Measurements from ENCODE around the gene PARD3. TPM values are rescaled to one million over a fixed set of nuclear protein-coding genes. Genes with fewer than 3 reads are reported as not detected.

The PARD3 gene
- total RNA-seq, 1 donor from 2014 or later = 37.2 TPM

GRCh38 chr10:34184397-34184796, 630.7 kb downstream of the PARD3 start:
- no peaks in the 10 kb centered on the region for H3K27me3 Mint-ChIP-seq (ENCODE audit: unreplicated experiment)
- DNase-seq (ENCODE audit: extremely low spot score, unreplicated experiment) = no peak
- H3K27ac Mint-ChIP-seq (ENCODE audit: unreplicated experiment) = no peak overlapping the region
- H3K9me3 Mint-ChIP-seq (ENCODE audit: unreplicated experiment) = no peaks in the 10 kb centered on the region
- no peak for TF ChIP-seq CTCF (IDR thresholded peaks at IDR 0.05)
- H3K36me3 Mint-ChIP-seq (ENCODE audit: unreplicated experiment) = no peaks in the 10 kb centered on the region
- peaks cover 40% of the 10 kb centered on the region for H3K4me1 Mint-ChIP-seq (ENCODE audit: unreplicated experiment)
- no peak overlapping the region for H3K4me3 Mint-ChIP-seq (ENCODE audit: unreplicated experiment)

- TF ChIP-seq CTCF (IDR thresholded peaks at IDR 0.05) = no peak
- H3K4me1 Mint-ChIP-seq (ENCODE audit: unreplicated experiment) = peaks cover 47% of the 10 kb centered on the region
- no peak overlapping the region for H3K4me3 Mint-ChIP-seq (ENCODE audit: unreplicated experiment)
- H3K36me3 Mint-ChIP-seq (ENCODE audit: unreplicated experiment) = peaks cover 2% of the 10 kb centered on the region
- H3K9me3 Mint-ChIP-seq (ENCODE audit: unreplicated experiment) = no peaks in the 10 kb centered on the region
- no peak for DNase-seq (ENCODE audit: extremely low spot score, unreplicated experiment)
- H3K27me3 Mint-ChIP-seq (ENCODE audit: unreplicated experiment) = no peaks in the 10 kb centered on the region
- H3K27ac Mint-ChIP-seq (ENCODE audit: unreplicated experiment) = no peak overlapping the region
Measured at GRCh38 chr10:34183016-34183796, 631.9 kb downstream of the PARD3 start.

- no peak for DNase-seq (ENCODE audit: extremely low spot score, unreplicated experiment)
- Mint-ChIP-seq H3K27me3 (ENCODE audit: unreplicated experiment) (no peaks in the 10 kb centered on the region), H3K36me3 (ENCODE audit: unreplicated experiment) (peaks cover 2% of the 10 kb centered on the region), H3K4me1 (ENCODE audit: unreplicated experiment) (peaks cover 37% of the 10 kb centered on the region), H3K4me3 (ENCODE audit: unreplicated experiment) (peak overlapping the region; percentile 33), H3K9me3 (ENCODE audit: unreplicated experiment) (no peaks in the 10 kb centered on the region), H3K27ac (ENCODE audit: unreplicated experiment) (peak overlapping the region; percentile 54)
- no peak for TF ChIP-seq CTCF (IDR thresholded peaks at IDR 0.05)
Measured at GRCh38 chr10:34181553-34182300, 633.4 kb downstream of the PARD3 start.

GRCh38 chr10:34180749-34181148, 634.3 kb downstream of the PARD3 start:
- no peak for DNase-seq (ENCODE audit: extremely low spot score, unreplicated experiment)
- H3K27ac Mint-ChIP-seq (ENCODE audit: unreplicated experiment) = no peak overlapping the region
- no peak for TF ChIP-seq CTCF (IDR thresholded peaks at IDR 0.05)
- H3K9me3 Mint-ChIP-seq (ENCODE audit: unreplicated experiment) = no peaks in the 10 kb centered on the region
- peaks cover 31% of the 10 kb centered on the region for H3K4me1 Mint-ChIP-seq (ENCODE audit: unreplicated experiment)
- peaks cover 2% of the 10 kb centered on the region for H3K36me3 Mint-ChIP-seq (ENCODE audit: unreplicated experiment)
- no peaks in the 10 kb centered on the region for H3K27me3 Mint-ChIP-seq (ENCODE audit: unreplicated experiment)
- no peak overlapping the region for H3K4me3 Mint-ChIP-seq (ENCODE audit: unreplicated experiment)

- Mint-ChIP-seq H3K27ac (ENCODE audit: unreplicated experiment) (no peak overlapping the region), H3K27me3 (ENCODE audit: unreplicated experiment) (no peaks in the 10 kb centered on the region), H3K4me3 (ENCODE audit: unreplicated experiment) (no peak overlapping the region), H3K9me3 (ENCODE audit: unreplicated experiment) (no peaks in the 10 kb centered on the region), H3K36me3 (ENCODE audit: unreplicated experiment) (peaks cover 2% of the 10 kb centered on the region), H3K4me1 (ENCODE audit: unreplicated experiment) (peaks cover 20% of the 10 kb centered on the region)
- DNase-seq (ENCODE audit: extremely low spot score, unreplicated experiment) = no peak
- TF ChIP-seq CTCF (IDR thresholded peaks at IDR 0.05) = no peak
Measured at GRCh38 chr10:34179280-34179679, 635.8 kb downstream of the PARD3 start.
